IMR-90 (cell line): ENCODE results near the gene PRR5L. TPM values are rescaled to one million over a fixed set of nuclear protein-coding genes. Genes with fewer than 3 reads are reported as not detected.

Experiments
- ATAC-seq: fragments of 200-7000 bp; cut with Tn5 transposase; 2 replicates; pipeline ENCODE4 v1.9.1; 2020; ENCODE audit warnings: low read depth, mild to moderate bottlenecking, moderate library complexity
- BruUV-seq: library from RNA; stranded (reverse); fragments of 400-500 nt; replicated peaks from 2 replicates; lab custom pipeline; 2021; lab: Mats Ljungman, UMichigan
- CTCF ChIA-PET: fragments of 300-600 bp; formaldehyde crosslinking; extraction: SDS; loops from one replicate; lab custom pipeline; 2021; ENCODE audit warnings: antibody characterized with exemption; lab: Yijun Ruan, JAX
- POLR2A ChIA-PET: fragments of 300-600 bp; sonication (Branson Sonifier 250); formaldehyde crosslinking; loops from one replicate; lab custom pipeline; 2022; ENCODE audit warnings: antibody characterized with exemption; ENCODE audit not compliant: unreplicated experiment; lab: Charles Lee
- DNase-seq: peaks from one replicate; pipeline ENCODE4 v3.0.0; 2013
- H2AFZ ChIP-seq: replicated peaks from 2 replicates; pipeline ENCODE3; 2013; ENCODE audit warnings: low read length, mild to moderate bottlenecking; ENCODE audit not compliant: poor library complexity
- H2AK5ac ChIP-seq: 2 replicates; pipeline ENCODE4 v1.6.1; 2013; ENCODE audit warnings: low read depth, low read length, inconsistent platforms
- H2AK9ac ChIP-seq: replicated peaks from 2 replicates; pipeline ENCODE3; 2013; ENCODE audit warnings: mild to moderate bottlenecking, low read depth, low read length, moderate library complexity; ENCODE audit not compliant: poor library complexity
- H2BK120ac ChIP-seq: 2 replicates; pipeline ENCODE4 v1.6.1; 2013; ENCODE audit warnings: low read depth, low read length, inconsistent platforms
- H2BK15ac ChIP-seq: 3 replicates; pipeline ENCODE4 v1.6.1; 2013; ENCODE audit warnings: low read depth, low read length, inconsistent platforms
- H2BK20ac ChIP-seq: 2 replicates; pipeline ENCODE4 v1.6.1; 2013; ENCODE audit warnings: low read depth, mild to moderate bottlenecking, inconsistent platforms, low read length, moderate library complexity
- H2BK5ac ChIP-seq: 2 replicates; pipeline ENCODE4 v1.6.1; 2013; ENCODE audit warnings: mild to moderate bottlenecking, low read depth, low read length, inconsistent platforms; ENCODE audit not compliant: poor library complexity, severe bottlenecking
- H3K14ac ChIP-seq: replicated peaks from 2 replicates; pipeline ENCODE4 v1.6.1; 2013; ENCODE audit warnings: low read depth, low read length, inconsistent platforms
- H3K18ac ChIP-seq: 2 replicates; pipeline ENCODE4 v1.6.1; 2013; ENCODE audit warnings: low read depth, low read length, control low read depth
- H3K23ac ChIP-seq: 2 replicates; pipeline ENCODE4 v1.6.1; 2013; ENCODE audit warnings: low read depth, low read length, inconsistent platforms
- H3K27ac ChIP-seq: 2 replicates; pipeline ENCODE4 v1.5.1; 2013; ENCODE audit warnings: mild to moderate bottlenecking, control low read depth, low read length; ENCODE audit not compliant: insufficient read depth
- H3K27me3 ChIP-seq: 2 replicates; pipeline ENCODE4 v1.6.1; 2013; ENCODE audit warnings: low read length; ENCODE audit not compliant: control insufficient read depth, insufficient read depth
- H3K36me3 ChIP-seq: 2 replicates; pipeline ENCODE4 v1.6.1; 2013; ENCODE audit warnings: low read length, mixed read lengths; ENCODE audit not compliant: control insufficient read depth, insufficient read depth
- H3K4ac ChIP-seq: 2 replicates; pipeline ENCODE4 v1.6.1; 2013; ENCODE audit warnings: low read depth, low read length, inconsistent platforms
- H3K4me1 ChIP-seq: 2 replicates; pipeline ENCODE4 v1.6.1; 2013; ENCODE audit warnings: low read length, mixed read lengths; ENCODE audit not compliant: control insufficient read depth, insufficient read depth
- H3K4me2 ChIP-seq: 2 replicates; pipeline ENCODE4 v1.6.1; 2013; ENCODE audit warnings: low read depth, mild to moderate bottlenecking, control low read depth, low read length, moderate library complexity
- H3K4me3 ChIP-seq: 2 replicates; pipeline ENCODE4 v1.5.1; 2013; ENCODE audit warnings: low read depth, mild to moderate bottlenecking, control low read depth, low read length, moderate library complexity; ENCODE audit not compliant: insufficient read depth
- H3K56ac ChIP-seq: 2 replicates; pipeline ENCODE4 v1.6.1; 2013; ENCODE audit warnings: low read length, inconsistent platforms; ENCODE audit not compliant: insufficient read depth; ENCODE audit errors: extremely low read depth
- H3K79me1 ChIP-seq, 2 experiments: 2 replicates each; pipeline ENCODE4 v1.6.1; 2013; ENCODE audit warnings: low read length in 2 of 2, inconsistent platforms in 1 of 2, low read depth in 1 of 2
- H3K9ac ChIP-seq: 2 replicates; pipeline ENCODE4 v1.6.1; 2013; ENCODE audit warnings: low read depth, low read length, control low read depth
- H3K9me1 ChIP-seq: 2 replicates; pipeline ENCODE4 v1.6.1; 2013; ENCODE audit warnings: low read length, inconsistent platforms; ENCODE audit not compliant: insufficient read depth
- H3K9me3 ChIP-seq: 2 replicates; pipeline ENCODE4 v1.6.1; 2013; ENCODE audit warnings: low read length; ENCODE audit not compliant: control insufficient read depth, insufficient read depth
- H4K20me1 ChIP-seq: 2 replicates; pipeline ENCODE4 v1.6.1; 2013; ENCODE audit warnings: low read length, inconsistent platforms; ENCODE audit not compliant: insufficient read depth
- H4K5ac ChIP-seq: 2 replicates; pipeline ENCODE4 v1.6.1; 2013; ENCODE audit warnings: mild to moderate bottlenecking, low read depth, low read length, control low read depth
- H4K8ac ChIP-seq, 2 experiments: 2 replicates each; pipeline ENCODE4 v1.6.1; 2013; ENCODE audit warnings: low read depth in 2 of 2, low read length in 2 of 2, control low read depth in 1 of 2, inconsistent platforms in 1 of 2
- H4K91ac ChIP-seq: 2 replicates; pipeline ENCODE4 v1.6.1; 2013; ENCODE audit warnings: low read depth, low read length, inconsistent platforms; ENCODE audit not compliant: insufficient read depth
- ELK1 ChIP-seq: fragments of 150-350 bp; IDR thresholded peaks from 2 replicates; pipeline ENCODE4 v1.6.1; 2016; ENCODE audit warnings: low read depth, mild to moderate bottlenecking, low read length, moderate library complexity, borderline replicate concordance
- MAFK ChIP-seq: IDR thresholded peaks from 2 replicates; pipeline ENCODE4 v1.6.1; 2012; ENCODE audit warnings: low read depth, low read length, improper control_type of control experiment
- MAZ ChIP-seq: IDR thresholded peaks from 2 replicates; pipeline ENCODE4 v1.6.1; 2012; ENCODE audit warnings: low read depth, mild to moderate bottlenecking, low read length, improper control_type of control experiment, moderate library complexity, borderline replicate concordance
- MXI1 ChIP-seq: IDR thresholded peaks from 2 replicates; pipeline ENCODE4 v1.6.1; 2012; ENCODE audit warnings: low read depth, mild to moderate bottlenecking, low read length, moderate library complexity, borderline replicate concordance
- NFE2L2 ChIP-seq: fragments of 150-350 bp; IDR thresholded peaks from 2 replicates; pipeline ENCODE4 v1.6.1; 2016; ENCODE audit warnings: low read depth, mild to moderate bottlenecking, low read length
- POLR2A ChIP-seq: IDR thresholded peaks from 2 replicates; pipeline ENCODE4 v1.6.1; 2012; ENCODE audit warnings: mild to moderate bottlenecking, low read depth, low read length
- RAD21 ChIP-seq: IDR thresholded peaks from 2 replicates; pipeline ENCODE4 v1.6.1; 2012; ENCODE audit warnings: low read length, improper control_type of control experiment
- SMC3 ChIP-seq: fragments of 150-350 bp; IDR thresholded peaks from 2 replicates; pipeline ENCODE4 v1.6.1; 2016; ENCODE audit warnings: low read depth, mild to moderate bottlenecking, antibody characterized with exemption, low read length, moderate library complexity
- USF2 ChIP-seq: fragments of 150-350 bp; IDR thresholded peaks from 2 replicates; pipeline ENCODE4 v1.6.1; 2017; ENCODE audit warnings: mild to moderate bottlenecking, antibody characterized with exemption, low read length, low read depth
- whole genome bisulfite sequencing, 2 experiments: methylation state at CpG; one replicate each; pipeline versions ENCODE4 v1.1.5 to v1.1.7; 2013; ENCODE audit warnings: missing lambda C conversion rate in 2 of 2; ENCODE audit not compliant: insufficient read length in 1 of 2; ENCODE audit errors: extremely low coverage in 2 of 2; 5-methylcytosine and 5-hydroxymethylcytosine counted together
- dilution Hi-C: fragments of 300-500 bp; cut with HindIII; formaldehyde crosslinking; loops from one replicate; pipeline ENCODE4 v1.14.3; 2018; ENCODE audit warnings: low sequenced_read_pairs; ENCODE audit not compliant: unreplicated experiment
- in situ Hi-C: fragments of 300-500 bp; cut with MboI; formaldehyde crosslinking; loops from 3 replicates; pipeline ENCODE4 v1.14.3; 2019; ENCODE audit warnings: low sequenced_read_pairs, inconsistent platforms, mixed read lengths
- intact Hi-C: fragments of 100-400 bp; cut with micrococcal nuclease; formaldehyde crosslinking; loops from 2 replicates; pipeline ENCODE4 v1.10.0; 2022
- polyA plus RNA-seq, 3 experiments: library from polyadenylated mRNA; depleted of rRNA; stranded (reverse); fragments of >200 nt; gene quantifications; 2 replicates each; pipeline ENCODE4 v1.2.3, GENCODE V29; 2012; ENCODE audit warnings: low replicate concordance in 1 of 3
- total RNA-seq: library from RNA; depleted of rRNA; stranded (reverse); fragments of >200 nt; gene quantifications from 2 replicates; pipeline ENCODE4 v1.2.3, GENCODE V29; 2012
- TF ChIP-seq, protein P1 (sequence below): conservative IDR thresholded peaks from 2 replicates; pipeline ENCODE4 v1.5.1; 2012; ENCODE audit warnings: mild to moderate bottlenecking, low read depth, low read length, improper control_type of control experiment

Gene PRR5L
- total and polyA plus RNA-seq, 2 of the 4 experiments (the other 2 are of a cell fraction), result 2.9 to 3.6 TPM

- TF ChIP-seq NFE2L2 (no peak), USF2 (no peak)
Measured at GRCh38 chr11:36421546-36422155, 125.6 kb downstream of the PRR5L start (continued).

- peak overlapping the region; percentile 35; the same call in 1 of the 2 replicates for H4K5ac ChIP-seq
- no peak overlapping the region for H3K9ac ChIP-seq
- peak overlapping the region; percentile 40; the same call in 1 of the 2 replicates for H3K18ac ChIP-seq
- H4K20me1 ChIP-seq, result no peaks in the 10 kb centered on the region
- intact Hi-C loops, result no loop called here
- no peaks in the 10 kb centered on the region for H3K27me3 ChIP-seq
- H2BK120ac ChIP-seq, result peak overlapping the region; percentile 40
- H2BK15ac ChIP-seq, result no peak overlapping the region; the same call in 2 of the 3 replicates
- no peaks in the 10 kb centered on the region for H3K36me3 ChIP-seq
- POLR2A ChIA-PET, result interaction anchor here (0.7 kb wide), 1 partner anchor 12 kb away, joined by 5 read pairs; no protein-coding TSS in a partner anchor
- H3K4me3 ChIP-seq, result no peak overlapping the region
- H2AK9ac ChIP-seq, result no peak overlapping the region
- peak overlapping the region; percentile 49; the same call in 1 of the 2 replicates for H3K23ac ChIP-seq
- dilution Hi-C loops, result no loop called here
- no CpG with 5 or more reads among the region's 6 CpGs for WGBS, 2 experiments
- no peak overlapping the region for H2BK5ac ChIP-seq
- H2BK20ac ChIP-seq, result peak overlapping the region; percentile 26; the same call in 1 of the 2 replicates
- H3K4me2 ChIP-seq, result no peak overlapping the region
- H2AFZ ChIP-seq, result no peak overlapping the region
- peaks cover 26% of the 10 kb centered on the region for H3K9me1 ChIP-seq
- no peaks in the 10 kb centered on the region for H3K9me3 ChIP-seq
- no TSS peak for BruUV-seq
- peaks cover 0 to 9% of the 10 kb centered on the region in 2 experiments; a peak in 3 of 4 replicates for H3K79me1 ChIP-seq
- CTCF ChIA-PET, result no interaction called here
- no peak overlapping the region for H3K27ac ChIP-seq
- H3K4me1 ChIP-seq, result peaks cover 22% of the 10 kb centered on the region
- peak overlapping the region; percentile 7; the same call in 1 of the 2 replicates for H2AK5ac ChIP-seq
- no peak for ATAC-seq
- no peak overlapping the region for H4K8ac ChIP-seq
- H3K56ac ChIP-seq, result no peak overlapping the region
- H3K4ac ChIP-seq, result peak overlapping the region; percentile 10; the same call in 1 of the 2 replicates
- DNase-seq, result peak; percentile 52
- peak overlapping the region; percentile 10; the same call in 1 of the 2 replicates for H4K91ac ChIP-seq
- in situ Hi-C loops, result no loop called here
- no peak overlapping the region for H3K14ac ChIP-seq
- TF ChIP-seq MXI1 (no peak), MAFK (no peak), NFE2L2 (no peak), POLR2A (no peak), ELK1 (no peak), SMC3 (no peak), RAD21 (no peak), MAZ (no peak), USF2 (no peak)
- TF ChIP-seq, protein P1, sequence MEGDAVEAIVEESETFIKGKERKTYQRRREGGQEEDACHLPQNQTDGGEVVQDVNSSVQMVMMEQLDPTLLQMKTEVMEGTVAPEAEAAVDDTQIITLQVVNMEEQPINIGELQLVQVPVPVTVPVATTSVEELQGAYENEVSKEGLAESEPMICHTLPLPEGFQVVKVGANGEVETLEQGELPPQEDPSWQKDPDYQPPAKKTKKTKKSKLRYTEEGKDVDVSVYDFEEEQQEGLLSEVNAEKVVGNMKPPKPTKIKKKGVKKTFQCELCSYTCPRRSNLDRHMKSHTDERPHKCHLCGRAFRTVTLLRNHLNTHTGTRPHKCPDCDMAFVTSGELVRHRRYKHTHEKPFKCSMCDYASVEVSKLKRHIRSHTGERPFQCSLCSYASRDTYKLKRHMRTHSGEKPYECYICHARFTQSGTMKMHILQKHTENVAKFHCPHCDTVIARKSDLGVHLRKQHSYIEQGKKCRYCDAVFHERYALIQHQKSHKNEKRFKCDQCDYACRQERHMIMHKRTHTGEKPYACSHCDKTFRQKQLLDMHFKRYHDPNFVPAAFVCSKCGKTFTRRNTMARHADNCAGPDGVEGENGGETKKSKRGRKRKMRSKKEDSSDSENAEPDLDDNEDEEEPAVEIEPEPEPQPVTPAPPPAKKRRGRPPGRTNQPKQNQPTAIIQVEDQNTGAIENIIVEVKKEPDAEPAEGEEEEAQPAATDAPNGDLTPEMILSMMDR, result no peak
Measured at GRCh38 chr11:36425561-36426081, 129.5 kb downstream of the PRR5L start.
